GM12878 (cell line): Measurements from ENCODE around the gene FKBP7. TPM values are rescaled to one million over a fixed set of nuclear protein-coding genes. Genes with fewer than 3 reads are reported as not detected.

ENCODE experiments used
- ATAC-seq: fragments of 200-7000 bp; cut with Tn5 transposase; 3 replicates; pipeline ENCODE4 v1.9.1; 2020; ENCODE audit warnings: mild to moderate bottlenecking, moderate library complexity
- BruUV-seq: library from RNA; stranded (reverse); fragments of 400-500 nt; replicated peaks from 2 replicates; lab custom pipeline; 2021; lab: Mats Ljungman, UMichigan
- CTCF ChIA-PET: fragments of 300-600 bp; sonication (Branson Sonifier 250); formaldehyde crosslinking; extraction: SDS; loops from one replicate; lab custom pipeline; 2021; ENCODE audit warnings: inconsistent platforms; lab: Yijun Ruan, JAX
- POLR2A ChIA-PET: fragments of 350-600 bp; formaldehyde crosslinking; extraction: SDS; loops from one replicate; lab custom pipeline; 2021; ENCODE audit warnings: inconsistent platforms; lab: Charles Lee
- RAD21 ChIA-PET: fragments of 300-600 bp; sonication (Branson Sonifier 250); formaldehyde crosslinking; loops from one replicate; lab custom pipeline; 2023; ENCODE audit warnings: antibody characterized with exemption; ENCODE audit not compliant: unreplicated experiment; lab: Charles Lee
- SMC1A ChIA-PET: fragments of 300-600 bp; sonication (Branson Sonifier 250); formaldehyde crosslinking; loops from one replicate; lab custom pipeline; 2023; ENCODE audit not compliant: unreplicated experiment, uncharacterized antibody; lab: Charles Lee
- DNase-seq: peaks from one replicate; pipeline ENCODE4 v3.0.0-alpha.2; 2011; ENCODE audit warnings: low read depth, low spot score
- FAIRE-seq: peaks from 3 replicates; lab custom pipeline; 2011; peaks lifted over from hg19 to GRCh38; lab: Jason Lieb, UNC
- H2AFZ ChIP-seq: 2 replicates; pipeline ENCODE4 v1.6.0; 2011; ENCODE audit warnings: low read depth, low read length, control low read depth; ENCODE audit not compliant: control insufficient read depth
- H3K27ac ChIP-seq: 2 replicates; pipeline ENCODE4 v1.5.1; 2011; ENCODE audit warnings: control low read depth; ENCODE audit not compliant: control insufficient read depth, insufficient read depth
- H3K27me3 ChIP-seq, 2 experiments: replicated peaks in 1 of 2; 2 replicates each; pipeline versions ENCODE4 v1.6.0 to v1.6.1; 2011; ENCODE audit warnings: low read length in 1 of 2; ENCODE audit not compliant: control insufficient read depth in 2 of 2, insufficient read depth in 2 of 2
- H3K36me3 ChIP-seq, 2 experiments: 2 replicates each; pipeline ENCODE4 v1.5.1; 2011; ENCODE audit warnings: low read length in 1 of 2; ENCODE audit not compliant: control insufficient read depth in 2 of 2, insufficient read depth in 2 of 2
- H3K4me1 ChIP-seq: 2 replicates; pipeline ENCODE4 v1.6.1; 2011; ENCODE audit warnings: mild to moderate bottlenecking, low read length, moderate library complexity, mixed read lengths; ENCODE audit not compliant: control insufficient read depth, insufficient read depth
- H3K4me2 ChIP-seq: 2 replicates; pipeline ENCODE4 v1.6.0; 2011; ENCODE audit warnings: control low read depth; ENCODE audit not compliant: control insufficient read depth, insufficient read depth
- H3K4me3 ChIP-seq: fragments of 200-600 bp; sonication (generic); 2 replicates; pipeline ENCODE4 v1.5.1; 2016
- H3K79me2 ChIP-seq: 2 replicates; pipeline ENCODE4 v1.6.0; 2011; ENCODE audit warnings: low read length; ENCODE audit not compliant: control insufficient read depth, insufficient read depth
- H3K9ac ChIP-seq: 2 replicates; pipeline ENCODE4 v1.8.0; 2011; ENCODE audit warnings: low read length, control low read depth, mixed read lengths; ENCODE audit not compliant: control insufficient read depth, insufficient read depth
- H3K9me3 ChIP-seq: replicated peaks from 3 replicates; pipeline ENCODE4 v1.5.1; 2011; ENCODE audit warnings: mild to moderate bottlenecking, low read length; ENCODE audit not compliant: control insufficient read depth, insufficient read depth
- H4K20me1 ChIP-seq: 2 replicates; pipeline ENCODE4 v1.6.0; 2011; ENCODE audit not compliant: control insufficient read depth, insufficient read depth
- BACH1 ChIP-seq: fragments of 450-650 bp; IDR thresholded peaks from 2 replicates; pipeline ENCODE4 v1.6.1; 2017; ENCODE audit warnings: mild to moderate bottlenecking, borderline replicate concordance
- IKZF2 ChIP-seq, 2 experiments: fragments of 450-650 bp; IDR thresholded peaks; 2 replicates each; pipeline ENCODE4 v1.6.1; 2017; ENCODE audit warnings: mild to moderate bottlenecking in 2 of 2, moderate library complexity in 2 of 2
- NRF1 ChIP-seq: conservative IDR thresholded peaks from 2 replicates; pipeline ENCODE4 v1.6.1; 2011; ENCODE audit warnings: mild to moderate bottlenecking, low read depth, low read length, improper control_type of control experiment
- RB1 ChIP-seq: fragments of 450-650 bp; formaldehyde crosslinking; IDR thresholded peaks from 2 replicates; pipeline ENCODE4 v1.6.1; 2017; ENCODE audit warnings: mild to moderate bottlenecking, borderline replicate concordance
- SREBF1 ChIP-seq: IDR thresholded peaks from 2 replicates; pipeline ENCODE4 v1.6.1; 2012; ENCODE audit warnings: mild to moderate bottlenecking, low read length
- STAT1 ChIP-seq: fragments of 450-650 bp; conservative IDR thresholded peaks from 2 replicates; pipeline ENCODE4 v1.6.1; 2014; ENCODE audit warnings: antibody characterized with exemption, mild to moderate bottlenecking
- SUPT20H ChIP-seq: IDR thresholded peaks from 2 replicates; pipeline ENCODE4 v1.6.1; 2011; ENCODE audit warnings: low read depth, mild to moderate bottlenecking, low read length, moderate library complexity, borderline replicate concordance; ENCODE audit not compliant: control insufficient read depth
- TARDBP ChIP-seq: IDR thresholded peaks from 2 replicates; pipeline ENCODE4 v1.6.1; 2016; ENCODE audit warnings: borderline replicate concordance
- WRNIP1 ChIP-seq: IDR thresholded peaks from 2 replicates; pipeline ENCODE4 v1.6.1; 2011; ENCODE audit warnings: low read depth, low read length, improper control_type of control experiment, borderline replicate concordance
- WGBS: methylation state at CpG from one replicate; pipeline ENCODE4 v1.1.6; 2016; ENCODE audit warnings: low lambda C conversion rate; ENCODE audit not compliant: insufficient replicate concordance, insufficient coverage; ENCODE audit errors: missing lambda C conversion rate; 5-methylcytosine and 5-hydroxymethylcytosine counted together
- in situ Hi-C: fragments of 300-500 bp; cut with MboI; formaldehyde crosslinking; loops from 9 replicates; pipeline ENCODE4 v1.14.3; 2018; ENCODE audit warnings: mixed read lengths
- intact Hi-C: fragments of 100-400 bp; cut with micrococcal nuclease; formaldehyde crosslinking; loops from one replicate; pipeline ENCODE4 v1.14.2; 2022; ENCODE audit not compliant: unreplicated experiment
- polyA plus RNA-seq, 11 experiments: library from polyadenylated mRNA; depleted of rRNA in 4 of 11; unstranded in 6 of 11; stranded (reverse) in 5 of 11; fragments of >200 nt; fragmentation: Nextera tagmentation in 4 of 11; fragmentation: Illumina TruSeq in 1 of 11; extraction: Ambion mirVana in 4 of 11; extraction: Trizol in 1 of 11; gene quantifications; 1 replicate in 1 of 11; 2 replicates in 10 of 11; pipeline versions ENCODE4 v1.2.1 to v1.2.3, GENCODE V29; 2011 to 2016; ENCODE audit warnings: inconsistent platforms in 2 of 11, missing spikeins in 2 of 11, low read depth in 1 of 11
- total RNA-seq, 4 experiments: library from RNA; depleted of rRNA in 3 of 4; stranded (reverse); fragments of >200 nt in 3 of 4; fragmentation: Illumina TruSeq in 1 of 4; extraction: Trizol in 1 of 4; gene quantifications; 2 replicates each; pipeline versions ENCODE4 v1.2.1 to v1.2.3, GENCODE V29; 2013 to 2021

Gene FKBP7
- total and polyA plus RNA-seq, 10 of the 15 experiments (the other 5 are each of a cell fraction or from before 2014, with no cell fraction given): 5.6 to 16.7 (median 12.5) TPM

- no peak overlapping the region for H3K4me3 ChIP-seq
- no peak overlapping the region; the same call in 1 of the 2 replicates for H2AFZ ChIP-seq
- peaks cover 9% of the 10 kb centered on the region for H3K4me1 ChIP-seq
- ATAC-seq (no peak), DNase-seq (no peak), FAIRE-seq (no peak)
- RAD21 ChIA-PET: no interaction called here
- peaks cover 28% of the 10 kb centered on the region for H3K79me2 ChIP-seq
- H3K36me3 ChIP-seq: peaks cover 0 to 5% of the 10 kb centered on the region in 2 experiments; a peak in 2 of 4 replicates
- POLR2A ChIA-PET: interaction anchor here (1.7 kb wide), 1 partner anchor 38 kb away, joined by 7 read pairs; no protein-coding TSS in a partner anchor
- H3K9me3 ChIP-seq: no peaks in the 10 kb centered on the region
- WGBS: 97% methylated on average over 2 of the region's 2 CpGs
- intact Hi-C loops (no loop called here), in situ Hi-C loops (no loop called here)
- TF ChIP-seq NRF1: no peak
- TF ChIP-seq IKZF2 (IDR thresholded peaks at IDR 0.05): no peak
- no peak for TF ChIP-seq TARDBP
- no peak for TF ChIP-seq BACH1
- no peak for TF ChIP-seq STAT1
- no peak for TF ChIP-seq WRNIP1
- no peak for TF ChIP-seq RB1
- TF ChIP-seq SREBF1: no peak
- no peak for TF ChIP-seq SUPT20H
- H3K27me3 ChIP-seq: no peaks in the 10 kb centered on the region
- H3K9ac ChIP-seq: no peak overlapping the region
- CTCF ChIA-PET: no interaction called here
- no TSS peak for BruUV-seq
- peak overlapping the region; percentile 97 for H3K4me2 ChIP-seq
- no peaks in the 10 kb centered on the region for H4K20me1 ChIP-seq
- SMC1A ChIA-PET: interaction anchor here (0.6 kb wide), 1 partner anchor 55 kb away, joined by 3 read pairs; no protein-coding TSS in a partner anchor
- H3K27ac ChIP-seq: no peak overlapping the region
Measured at GRCh38 chr2:178452334-178452733, 26.1 kb downstream of the FKBP7 start.
